NCI-H2171 treated with DMSO at 0.1 percent for 48 hours (cell line): ENCODE measurements around the gene GPR119.
"Not testable (repeated sequence)": the region's sequence is repeated elsewhere in the genome, so short reads cannot be mapped to it uniquely, and the experiment has no call there.

ENCODE experiments used
- DNase-seq: peaks from one replicate; lab custom pipeline; 2025; lab: John Stamatoyannopoulos, UW

Gene GPR119

GRCh38 chrX:130385520-130385919 is at the start of gene GPR119:
Gene GPR119, minus strand, starts transcription at chrX:130385674. Its CDS starts 227 bp downstream, at chrX:130385447.
- DNase-seq: no peak

GRCh38 chrX:130429236-130429635 is 43.8 kb upstream of the GPR119 start:
- DNase-seq: not testable (repeated sequence)

GRCh38 chrX:130426531-130426930 is 41.1 kb upstream of the GPR119 start:
- DNase-seq: no peak

- no peak for DNase-seq
These were observed 33.8 kb upstream of the GPR119 start for GRCh38 chrX:130419263-130419662.

- no peak for DNase-seq
These were observed 33.3 kb upstream of the GPR119 start for GRCh38 chrX:130418740-130419139.

- DNase-seq: no peak
These were observed 32.6 kb upstream of the GPR119 start for GRCh38 chrX:130418066-130418465.

GRCh38 chrX:130416785-130417184 is 31.3 kb upstream of the GPR119 start:
- no peak for DNase-seq

- DNase-seq: no peak
These were observed 29.7 kb upstream of the GPR119 start for GRCh38 chrX:130415201-130415600.

GRCh38 chrX:130414800-130415199 is 29.3 kb upstream of the GPR119 start:
- no peak for DNase-seq

- DNase-seq: no peak
These were observed 27.9 kb upstream of the GPR119 start for GRCh38 chrX:130413415-130413814.

- no peak for DNase-seq
These were observed 16.8 kb upstream of the GPR119 start for GRCh38 chrX:130402208-130402684.

- DNase-seq: peak; percentile 74
These were observed 16.1 kb upstream of the GPR119 start, which contains the start of gene RBMX2 for GRCh38 chrX:130401415-130402207. Gene RBMX2, plus strand, starts transcription at chrX:130401987. Its CDS starts 46 bp downstream, at chrX:130402033.

- DNase-seq: peak; percentile 50
These were observed 9.9 kb upstream of the GPR119 start for GRCh38 chrX:130395341-130395740.

GRCh38 chrX:130393451-130394074 is 8.1 kb upstream of the GPR119 start:
- peak; percentile 27 for DNase-seq

GRCh38 chrX:130386408-130386808 is 934 bp upstream of the GPR119 start:
- DNase-seq: no peak

- peak; percentile 41 for DNase-seq
These were observed 7.3 kb downstream of the GPR119 start for GRCh38 chrX:130378024-130378669.

- DNase-seq: no peak
These were observed 9.4 kb downstream of the GPR119 start for GRCh38 chrX:130376077-130376476.

- DNase-seq: not testable (repeated sequence)
These were observed 33.4 kb downstream of the GPR119 start for GRCh38 chrX:130352050-130352449.

- no peak for DNase-seq
These were observed 33.9 kb downstream of the GPR119 start for GRCh38 chrX:130351567-130351966.

GRCh38 chrX:130347321-130347720 is 38.2 kb downstream of the GPR119 start:
- DNase-seq: no peak

GRCh38 chrX:130343411-130343810 is 42.1 kb downstream of the GPR119 start:
- DNase-seq: no peak

- no peak for DNase-seq
These were observed 45.2 kb downstream of the GPR119 start for GRCh38 chrX:130340271-130340670.
